Spinal cord (tissue), 10 donors: ENCODE measurements around the gene SULT1A4. TPM values are rescaled to one million over a fixed set of nuclear protein-coding genes. Genes with fewer than 3 reads are reported as not detected.
"Not testable (repeated sequence)": the region's sequence is repeated elsewhere in the genome, so short reads cannot be mapped to it uniquely, and the experiment has no call there.

Source experiments
- DNase-seq, 6 donors: peaks; one replicate each; pipeline versions ENCODE4 v3.0.0 to v3.0.0-alpha.2; 2013 to 2015; ENCODE audit warnings: low spot score in 6 of 6, low read depth in 4 of 6
- H3K27ac ChIP-seq: one replicate; pipeline ENCODE4 v1.5.1; 2013; ENCODE audit warnings: low read depth, low read length, control low read depth
- H3K27me3 ChIP-seq: one replicate; pipeline ENCODE4 v1.6.1; 2013; ENCODE audit warnings: low read length; ENCODE audit not compliant: control insufficient read depth, insufficient read depth
- H3K36me3 ChIP-seq: one replicate; pipeline ENCODE4 v1.6.1; 2013; ENCODE audit warnings: low read length; ENCODE audit not compliant: control insufficient read depth, insufficient read depth
- H3K4me1 ChIP-seq: one replicate; pipeline ENCODE4 v1.6.1; 2013; ENCODE audit warnings: low read length; ENCODE audit not compliant: control insufficient read depth, insufficient read depth
- H3K4me3 ChIP-seq: one replicate; pipeline ENCODE4 v1.5.1; 2013; ENCODE audit warnings: low read depth, low read length, control low read depth
- H3K9me3 ChIP-seq: one replicate; pipeline ENCODE4 v1.6.1; 2013; ENCODE audit warnings: low read length; ENCODE audit not compliant: control insufficient read depth, insufficient read depth
- whole genome bisulfite sequencing: methylation state at CpG from one replicate; pipeline ENCODE4 v1.1.5; 2013; ENCODE audit warnings: missing lambda C conversion rate; ENCODE audit not compliant: insufficient coverage; 5-methylcytosine and 5-hydroxymethylcytosine counted together
- long read RNA-seq, 4 donors: transcript quantifications; one replicate each; lab custom pipeline, GENCODE V29; 2026
- polyA plus RNA-seq, 2 donors: library from polyadenylated mRNA; unstranded; fragments of 120-200 nt; gene quantifications; one replicate each; pipeline ENCODE4 v1.2.1, GENCODE V29; 2013; ENCODE audit not compliant: insufficient read length in 2 of 2
- total RNA-seq, 2 donors: library from RNA; depleted of rRNA in 1 of 2; stranded (reverse); fragments of 120-200 nt in 1 of 2; fragments of >200 nt in 1 of 2; gene quantifications; one replicate each; pipeline versions ENCODE4 v1.2.3 to v1.2.4, GENCODE V29; 2013 to 2014
- donor health status: healthy.

SULT1A4 gene
- total RNA-seq (10 to 100 TPM in 1 of 2 donors, 1 to 10 TPM in 1; 3.1 to 22.8 TPM), polyA plus RNA-seq (10 to 100 TPM in 1 of 2 donors, 1 to 10 TPM in 1; 4.9 to 16.1 TPM)
- long read RNA-seq, donor 1 = 0 reads
- long read RNA-seq, donor 2 = 0 reads
- long read RNA-seq, donor 3 = 0 reads
- long read RNA-seq, donor 4, partial matches to known transcripts = 0 of 2 reads
- long read RNA-seq, donor 4, other reads (novel, unspliced or antisense) = 0 of 2 reads

DNA sequence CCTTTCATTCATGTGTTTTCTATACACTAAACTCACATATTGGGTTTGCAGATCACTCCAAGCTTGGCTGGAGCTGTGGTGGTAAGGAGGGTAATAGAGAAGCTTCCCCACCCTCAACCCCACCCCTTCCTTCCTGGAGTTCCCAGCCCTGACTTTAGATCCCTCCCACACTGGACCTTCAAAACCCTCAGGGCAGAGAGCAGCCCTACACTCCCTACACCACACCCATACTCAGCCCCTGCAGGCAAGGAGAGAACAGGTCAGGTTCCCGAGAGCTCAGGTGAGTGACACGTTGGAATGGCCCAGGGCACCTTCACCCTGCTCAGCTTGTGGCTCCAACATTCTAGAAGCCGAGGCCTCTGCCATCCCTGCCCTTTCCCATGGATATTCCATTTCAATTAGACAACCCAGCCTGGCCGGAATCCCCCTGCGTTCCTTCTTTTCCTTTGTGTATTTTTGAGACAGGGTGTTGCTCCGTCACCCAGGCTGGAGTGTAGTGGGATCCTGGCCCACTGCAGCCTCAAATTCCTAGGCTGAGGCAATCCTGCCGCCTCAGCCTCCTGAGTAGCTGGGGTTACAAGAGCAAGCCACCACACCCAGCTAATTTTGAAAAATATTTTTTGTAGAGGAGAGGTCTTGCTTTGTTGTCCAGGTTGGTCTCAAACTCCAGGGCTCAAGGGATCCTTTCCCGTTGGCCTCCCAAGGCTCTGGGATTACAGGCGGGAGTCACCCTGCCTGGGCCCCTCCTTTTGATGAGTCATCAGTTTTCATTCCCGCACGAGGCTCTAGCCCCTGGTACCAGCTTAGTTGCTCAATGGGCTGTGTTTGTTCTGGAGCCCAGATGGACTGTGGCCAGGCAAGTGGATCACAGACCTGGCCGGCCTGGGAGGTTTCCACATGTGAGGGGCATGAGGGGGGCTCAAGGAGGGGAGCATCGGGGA lies at the start of gene SULT1A4:
SULT1A4 (plus strand) TSS at position 208 of the 941 bp plus-strand sequence. CDS start 1,473 bp downstream, outside the sequence.
- not testable (repeated sequence) for H3K9me3 ChIP-seq, H3K36me3 ChIP-seq, H3K27ac ChIP-seq, H3K4me1 ChIP-seq, H3K4me3 ChIP-seq, DNase-seq, H3K27me3 ChIP-seq
- no CpG with 5 or more reads among the region's 13 CpGs for WGBS

DNA sequence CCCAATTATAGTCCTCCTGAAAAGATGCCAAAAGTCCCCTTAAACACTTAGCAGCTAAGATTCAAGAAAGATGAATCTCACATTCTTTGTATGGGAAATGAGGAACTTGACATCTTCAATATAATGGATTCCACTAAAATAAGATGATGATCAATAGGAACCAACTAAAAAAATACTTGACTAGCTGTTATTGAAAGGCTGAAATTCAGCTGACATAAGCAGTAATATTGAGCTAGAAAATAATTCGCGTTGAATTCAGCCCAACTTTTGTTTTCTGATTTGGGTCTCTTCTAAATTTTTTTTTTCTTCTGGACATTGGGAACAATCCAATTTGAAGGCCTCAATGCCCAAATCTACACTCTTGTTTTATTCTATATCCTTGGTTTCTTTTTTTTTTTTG lies 36.1 kb upstream of the SULT1A4 start:
- H3K9me3 ChIP-seq, H3K4me3 ChIP-seq, H3K4me1 ChIP-seq, H3K36me3 ChIP-seq, DNase-seq, H3K27ac ChIP-seq, H3K27me3 ChIP-seq: not testable (repeated sequence)
- no CpG with 5 or more reads among the region's 2 CpGs for WGBS

DNA sequence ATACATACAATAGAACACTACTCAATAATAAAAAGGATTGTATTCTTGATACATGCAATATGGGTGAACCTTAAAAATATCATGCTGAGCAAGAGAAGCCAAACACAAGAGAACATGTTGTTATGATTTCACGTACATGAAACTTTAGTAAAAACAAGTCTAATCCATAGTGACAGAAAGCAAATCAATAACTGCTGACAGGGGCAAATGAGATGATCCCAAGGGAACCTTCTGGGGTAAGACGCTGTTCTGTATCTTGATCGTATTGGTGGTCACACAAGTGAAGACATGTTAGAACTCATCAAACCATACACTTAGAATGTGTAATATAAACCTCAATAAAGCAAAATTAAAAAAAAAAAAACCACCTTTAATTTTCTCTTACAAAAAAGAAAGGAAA lies 34.3 kb upstream of the SULT1A4 start:
- DNase-seq, H3K9me3 ChIP-seq, H3K4me3 ChIP-seq, H3K27me3 ChIP-seq, H3K4me1 ChIP-seq, H3K27ac ChIP-seq, H3K36me3 ChIP-seq: not testable (repeated sequence)
- no CpG with 5 or more reads among the region's 3 CpGs for WGBS

DNA sequence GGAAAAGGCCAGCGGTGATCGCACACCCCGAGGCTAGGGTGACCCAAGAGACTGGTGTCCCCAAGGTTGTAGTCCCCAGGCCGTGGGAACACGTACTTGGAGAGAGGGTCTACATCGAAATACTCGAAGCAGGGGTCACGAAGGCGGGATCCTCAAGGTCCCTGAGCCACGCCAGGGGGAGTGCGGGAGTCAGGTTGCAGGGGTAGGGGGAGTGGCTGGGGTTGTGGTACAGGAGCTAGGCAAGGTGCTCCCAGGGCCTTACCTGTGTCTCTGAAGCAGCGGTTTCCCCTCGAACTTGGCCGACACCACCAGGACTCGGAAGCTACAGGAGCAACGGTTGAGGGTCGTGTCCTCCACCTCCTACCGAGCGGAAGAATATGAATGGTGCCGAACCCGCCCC lies 6.0 kb upstream of the SULT1A4 start:
- not testable (repeated sequence) for H3K4me1 ChIP-seq, H3K4me3 ChIP-seq, DNase-seq, H3K27me3 ChIP-seq, H3K9me3 ChIP-seq, H3K27ac ChIP-seq, H3K36me3 ChIP-seq
- WGBS = no CpG with 5 or more reads among the region's 21 CpGs

DNA sequence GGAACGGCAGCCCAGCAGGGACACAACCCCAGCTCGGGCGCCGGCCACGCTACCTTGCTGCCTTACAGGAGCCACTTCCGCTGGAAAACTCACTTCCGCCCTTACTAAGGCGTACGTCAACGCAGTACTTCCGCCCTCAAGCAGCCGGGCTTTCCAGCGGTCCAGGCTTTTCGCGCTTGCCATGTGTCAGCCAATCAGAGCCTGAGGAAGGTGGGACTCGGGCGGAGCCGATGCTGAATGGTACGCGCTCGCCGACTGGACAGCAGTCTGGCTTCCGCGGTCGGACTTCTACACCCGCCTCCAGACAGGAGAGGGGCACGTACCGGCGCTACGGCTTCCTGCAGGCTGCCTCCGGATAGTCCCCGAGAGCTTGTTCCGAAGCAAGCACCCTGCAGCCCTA lies 5.4 kb upstream of the SULT1A4 start, which contains the start of the genes BOLA2 and SLX1B:
BOLA2 (minus strand) TSS at position 83 of the 400 bp plus-strand sequence. CDS start 98 bp downstream, outside the sequence.
SLX1B (plus strand) TSS at position 265 of the 400 bp plus-strand sequence.
- H3K9me3 ChIP-seq, DNase-seq: not testable (repeated sequence)

DNA sequence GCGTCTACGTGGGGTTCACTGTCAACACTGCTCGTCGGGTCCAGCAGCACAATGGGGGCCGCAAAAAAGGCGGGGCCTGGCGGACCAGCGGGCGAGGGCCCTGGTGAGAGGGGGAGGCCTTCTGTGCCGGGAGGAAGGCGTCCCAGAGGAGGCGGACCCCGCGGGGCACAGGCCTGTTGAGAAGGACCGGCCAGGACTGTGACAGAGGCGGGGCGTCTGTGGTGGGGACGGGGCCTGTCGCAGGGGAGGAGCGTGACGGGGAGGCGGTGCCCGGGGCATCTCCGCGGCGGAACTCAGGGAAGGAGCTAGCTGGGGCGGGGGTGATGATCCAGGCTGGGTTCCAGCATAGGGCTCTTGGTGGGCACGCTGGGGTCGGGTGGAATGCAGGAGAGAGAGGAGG lies 4.9 kb upstream of the SULT1A4 start:
- H3K27ac ChIP-seq, H3K27me3 ChIP-seq, H3K36me3 ChIP-seq, DNase-seq, H3K9me3 ChIP-seq, H3K4me3 ChIP-seq, H3K4me1 ChIP-seq: not testable (repeated sequence)
- WGBS = no CpG with 5 or more reads among the region's 29 CpGs

More for the DNA sequence above, 5.4 kb upstream of the SULT1A4 start, which contains the start of the genes BOLA2 and SLX1B:
- H3K36me3 ChIP-seq, H3K27me3 ChIP-seq, H3K27ac ChIP-seq, H3K4me3 ChIP-seq, H3K4me1 ChIP-seq: not testable (repeated sequence)
- no CpG with 5 or more reads among the region's 33 CpGs for WGBS

DNA sequence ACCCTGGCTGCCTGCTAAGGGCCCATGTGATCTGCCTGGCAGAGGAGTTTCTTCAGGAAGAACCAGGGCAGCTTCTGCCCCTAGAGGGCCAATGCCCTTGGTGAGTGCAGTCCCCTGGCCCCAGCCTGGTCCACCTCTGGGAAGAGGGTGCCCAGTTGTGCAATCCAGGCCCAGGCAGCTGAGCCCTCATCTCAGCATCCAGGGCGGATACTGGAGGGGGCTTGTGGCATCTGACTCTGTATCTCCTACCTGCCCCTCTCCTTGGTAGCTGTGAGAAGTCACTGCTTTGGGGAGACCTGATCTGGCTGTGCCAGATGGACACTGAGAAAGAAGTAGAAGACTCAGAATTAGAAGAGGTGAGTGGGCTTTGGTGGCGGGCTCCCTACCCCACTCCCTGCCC lies 2.1 kb upstream of the SULT1A4 start:
- not testable (repeated sequence) for H3K27ac ChIP-seq, DNase-seq, H3K36me3 ChIP-seq, H3K27me3 ChIP-seq, H3K4me1 ChIP-seq, H3K9me3 ChIP-seq, H3K4me3 ChIP-seq
- no CpG with 5 or more reads among the region's 2 CpGs for WGBS

GRCh38 chr16:29460647-29461030 lies 926 bp downstream of the SULT1A4 start:
- H3K27me3 ChIP-seq, H3K4me3 ChIP-seq, H3K27ac ChIP-seq, H3K9me3 ChIP-seq, H3K36me3 ChIP-seq, H3K4me1 ChIP-seq, DNase-seq: not testable (repeated sequence)
- no CpG with 5 or more reads among the region's 9 CpGs for WGBS

- H3K9me3 ChIP-seq, H3K4me3 ChIP-seq, H3K36me3 ChIP-seq, H3K27ac ChIP-seq, H3K27me3 ChIP-seq, H3K4me1 ChIP-seq, DNase-seq: not testable (repeated sequence)
- WGBS = no CpG with 5 or more reads among the region's 57 CpGs
Observed at GRCh38 chr16:29465985-29466824, 6.5 kb downstream of the SULT1A4 start.
